Measurements from ENCODE around the gene GPR107. TPM values are rescaled to one million over a fixed set of nuclear protein-coding genes. Genes with fewer than 3 reads are reported as not detected.

Gene GPR107
- polyA plus RNA-seq, 3 donors: 6.0 to 22.6 (median 6.0) TPM

GRCh38 chr9:130186051-130186450 lies 132.3 kb downstream of the GPR107 start:
- no peaks in the 10 kb centered on the region for H3K9me3 Mint-ChIP-seq
- 90% methylated on average over 6 of the region's 6 CpGs for WGBS (ENCODE audit: insufficient coverage)
- no peak overlapping the region for H3K4me3 ChIP-seq (replicated peaks in 1 of 3; ENCODE audit: low read depth in 2 of 3, low read length in 3 of 3)
- H3K27me3 ChIP-seq (ENCODE audit: control insufficient read depth in 2 of 2, insufficient read depth in 2 of 2, low read length in 2 of 2): no peaks in the 10 kb centered on the region
- no peak for DNase-seq
- no peak overlapping the region for H3K27ac Mint-ChIP-seq
- no peaks in the 10 kb centered on the region for H4K20me1 ChIP-seq (ENCODE audit: insufficient read depth, low read length)
- no peak overlapping the region for H3K9ac ChIP-seq (ENCODE audit: insufficient read depth, low read length, poor library complexity, severe bottlenecking)
- H3K9me3 ChIP-seq (replicated peaks in 1 of 2; ENCODE audit: control insufficient read depth in 1 of 2, insufficient read depth in 1 of 2, low read length in 2 of 2): no peaks in the 10 kb centered on the region
- intact Hi-C loops (cut with micrococcal nuclease): no loop called here
- H3K79me2 ChIP-seq (ENCODE audit: insufficient read depth, low read length): no peaks in the 10 kb centered on the region
- H3K4me3 Mint-ChIP-seq: no peak overlapping the region
- H3K4me2 ChIP-seq (replicated peaks; ENCODE audit: extremely low read depth, low read length, poor library complexity, severe bottlenecking): no peak overlapping the region
- H3K27ac ChIP-seq (ENCODE audit: low read depth in 1 of 2, low read length in 2 of 2): no peak overlapping the region
- no peaks in the 10 kb centered on the region for H3K36me3 Mint-ChIP-seq
- H3K4me1 Mint-ChIP-seq: peaks cover 3% of the 10 kb centered on the region
- H3K36me3 ChIP-seq (replicated peaks in 1 of 2; ENCODE audit: control insufficient read depth in 1 of 2, insufficient read depth in 2 of 2, low read length in 2 of 2): no peaks in the 10 kb centered on the region
- TF ChIP-seq CTCF (IDR thresholded peaks at IDR 0.05): no peak
- peaks cover 3 to 6% (median 6%) of the 10 kb centered on the region in 3 donors for H3K27me3 Mint-ChIP-seq (ENCODE audit: low read depth in 3 of 3)
- no peak overlapping the region for H2AFZ ChIP-seq (ENCODE audit: insufficient read depth, low read depth, low read length, poor library complexity, severe bottlenecking)
- no peaks in the 10 kb centered on the region for H3K4me1 ChIP-seq (ENCODE audit: control insufficient read depth in 1 of 2, insufficient read depth in 2 of 2, low read length in 2 of 2)

- Histone ChIP-seq H3K79me2 (ENCODE audit: insufficient read depth, low read length) (no peaks in the 10 kb centered on the region), H3K27ac (ENCODE audit: low read depth in 1 of 2, low read length in 2 of 2) (no peak overlapping the region), H3K9ac (ENCODE audit: insufficient read depth, low read length, poor library complexity, severe bottlenecking) (no peak overlapping the region), H3K4me1 (ENCODE audit: control insufficient read depth in 1 of 2, insufficient read depth in 2 of 2, low read length in 2 of 2) (no peaks in the 10 kb centered on the region), H3K4me3 (replicated peaks in 1 of 3; ENCODE audit: low read depth in 2 of 3, low read length in 3 of 3) (no peak overlapping the region), H4K20me1 (ENCODE audit: insufficient read depth, low read length) (no peaks in the 10 kb centered on the region), H3K27me3 (ENCODE audit: control insufficient read depth in 2 of 2, insufficient read depth in 2 of 2, low read length in 2 of 2) (no peaks in the 10 kb centered on the region), H2AFZ (ENCODE audit: insufficient read depth, low read depth, low read length, poor library complexity, severe bottlenecking) (no peak overlapping the region), H3K4me2 (replicated peaks; ENCODE audit: extremely low read depth, low read length, poor library complexity, severe bottlenecking) (no peak overlapping the region), H3K36me3 (replicated peaks in 1 of 2; ENCODE audit: control insufficient read depth in 1 of 2, insufficient read depth in 2 of 2, low read length in 2 of 2) (no peaks in the 10 kb centered on the region), H3K9me3 (replicated peaks in 1 of 2; ENCODE audit: control insufficient read depth in 1 of 2, insufficient read depth in 1 of 2, low read length in 2 of 2) (no peaks in the 10 kb centered on the region)
- H3K27me3 Mint-ChIP-seq (ENCODE audit: low read depth in 3 of 3): peaks cover 3 to 4% (median 4%) of the 10 kb centered on the region in 3 donors
- H3K4me1 Mint-ChIP-seq: peaks cover 3% of the 10 kb centered on the region
- no peaks in the 10 kb centered on the region for H3K9me3 Mint-ChIP-seq
- intact Hi-C loops (cut with micrococcal nuclease): no loop called here
- DNase-seq: no peak
- peak overlapping the region in 1 of 7 donors; percentile 2 for H3K27ac Mint-ChIP-seq
- no peaks in the 10 kb centered on the region for H3K36me3 Mint-ChIP-seq
- 85% methylated on average over 19 of the region's 25 CpGs for WGBS (ENCODE audit: insufficient coverage)
- no peak for TF ChIP-seq CTCF (IDR thresholded peaks at IDR 0.05)
- no peak overlapping the region for H3K4me3 Mint-ChIP-seq
Observed at GRCh38 chr9:130186839-130187522, 133.3 kb downstream of the GPR107 start.
